IMR-90 (cell line): ENCODE data around the gene SNRPE. TPM values are rescaled to one million over a fixed set of nuclear protein-coding genes. Genes with fewer than 3 reads are reported as not detected.

ENCODE experiments used
- ATAC-seq: fragments of 200-7000 bp; cut with Tn5 transposase; 2 replicates; pipeline ENCODE4 v1.9.1; 2020; ENCODE audit warnings: low read depth, mild to moderate bottlenecking, moderate library complexity
- BruUV-seq: library from RNA; stranded (reverse); fragments of 400-500 nt; replicated peaks from 2 replicates; lab custom pipeline; 2021; lab: Mats Ljungman, UMichigan
- CTCF ChIA-PET: fragments of 300-600 bp; formaldehyde crosslinking; extraction: SDS; loops from one replicate; lab custom pipeline; 2021; ENCODE audit warnings: antibody characterized with exemption; lab: Yijun Ruan, JAX
- POLR2A ChIA-PET: fragments of 300-600 bp; sonication (Branson Sonifier 250); formaldehyde crosslinking; loops from one replicate; lab custom pipeline; 2022; ENCODE audit warnings: antibody characterized with exemption; ENCODE audit not compliant: unreplicated experiment; lab: Charles Lee
- DNase-seq: peaks from one replicate; pipeline ENCODE4 v3.0.0; 2013
- H2AFZ ChIP-seq: replicated peaks from 2 replicates; pipeline ENCODE3; 2013; ENCODE audit warnings: low read length, mild to moderate bottlenecking; ENCODE audit not compliant: poor library complexity
- H2AK5ac ChIP-seq: 2 replicates; pipeline ENCODE4 v1.6.1; 2013; ENCODE audit warnings: low read depth, low read length, inconsistent platforms
- H2AK9ac ChIP-seq: replicated peaks from 2 replicates; pipeline ENCODE3; 2013; ENCODE audit warnings: mild to moderate bottlenecking, low read depth, low read length, moderate library complexity; ENCODE audit not compliant: poor library complexity
- H2BK120ac ChIP-seq: 2 replicates; pipeline ENCODE4 v1.6.1; 2013; ENCODE audit warnings: low read depth, low read length, inconsistent platforms
- H2BK15ac ChIP-seq: 3 replicates; pipeline ENCODE4 v1.6.1; 2013; ENCODE audit warnings: low read depth, low read length, inconsistent platforms
- H2BK20ac ChIP-seq: 2 replicates; pipeline ENCODE4 v1.6.1; 2013; ENCODE audit warnings: low read depth, mild to moderate bottlenecking, inconsistent platforms, low read length, moderate library complexity
- H2BK5ac ChIP-seq: 2 replicates; pipeline ENCODE4 v1.6.1; 2013; ENCODE audit warnings: mild to moderate bottlenecking, low read depth, low read length, inconsistent platforms; ENCODE audit not compliant: poor library complexity, severe bottlenecking
- H3K14ac ChIP-seq: replicated peaks from 2 replicates; pipeline ENCODE4 v1.6.1; 2013; ENCODE audit warnings: low read depth, low read length, inconsistent platforms
- H3K18ac ChIP-seq: 2 replicates; pipeline ENCODE4 v1.6.1; 2013; ENCODE audit warnings: low read depth, low read length, control low read depth
- H3K23ac ChIP-seq: 2 replicates; pipeline ENCODE4 v1.6.1; 2013; ENCODE audit warnings: low read depth, low read length, inconsistent platforms
- H3K27ac ChIP-seq: 2 replicates; pipeline ENCODE4 v1.5.1; 2013; ENCODE audit warnings: mild to moderate bottlenecking, control low read depth, low read length; ENCODE audit not compliant: insufficient read depth
- H3K27me3 ChIP-seq: 2 replicates; pipeline ENCODE4 v1.6.1; 2013; ENCODE audit warnings: low read length; ENCODE audit not compliant: control insufficient read depth, insufficient read depth
- H3K36me3 ChIP-seq: 2 replicates; pipeline ENCODE4 v1.6.1; 2013; ENCODE audit warnings: low read length, mixed read lengths; ENCODE audit not compliant: control insufficient read depth, insufficient read depth
- H3K4ac ChIP-seq: 2 replicates; pipeline ENCODE4 v1.6.1; 2013; ENCODE audit warnings: low read depth, low read length, inconsistent platforms
- H3K4me1 ChIP-seq: 2 replicates; pipeline ENCODE4 v1.6.1; 2013; ENCODE audit warnings: low read length, mixed read lengths; ENCODE audit not compliant: control insufficient read depth, insufficient read depth
- H3K4me2 ChIP-seq: 2 replicates; pipeline ENCODE4 v1.6.1; 2013; ENCODE audit warnings: low read depth, mild to moderate bottlenecking, control low read depth, low read length, moderate library complexity
- H3K4me3 ChIP-seq: 2 replicates; pipeline ENCODE4 v1.5.1; 2013; ENCODE audit warnings: low read depth, mild to moderate bottlenecking, control low read depth, low read length, moderate library complexity; ENCODE audit not compliant: insufficient read depth
- H3K56ac ChIP-seq: 2 replicates; pipeline ENCODE4 v1.6.1; 2013; ENCODE audit warnings: low read length, inconsistent platforms; ENCODE audit not compliant: insufficient read depth; ENCODE audit errors: extremely low read depth
- H3K79me1 ChIP-seq, 2 experiments: 2 replicates each; pipeline ENCODE4 v1.6.1; 2013; ENCODE audit warnings: low read length in 2 of 2, inconsistent platforms in 1 of 2, low read depth in 1 of 2
- H3K9ac ChIP-seq: 2 replicates; pipeline ENCODE4 v1.6.1; 2013; ENCODE audit warnings: low read depth, low read length, control low read depth
- H3K9me1 ChIP-seq: 2 replicates; pipeline ENCODE4 v1.6.1; 2013; ENCODE audit warnings: low read length, inconsistent platforms; ENCODE audit not compliant: insufficient read depth
- H3K9me3 ChIP-seq: 2 replicates; pipeline ENCODE4 v1.6.1; 2013; ENCODE audit warnings: low read length; ENCODE audit not compliant: control insufficient read depth, insufficient read depth
- H4K20me1 ChIP-seq: 2 replicates; pipeline ENCODE4 v1.6.1; 2013; ENCODE audit warnings: low read length, inconsistent platforms; ENCODE audit not compliant: insufficient read depth
- H4K5ac ChIP-seq: 2 replicates; pipeline ENCODE4 v1.6.1; 2013; ENCODE audit warnings: mild to moderate bottlenecking, low read depth, low read length, control low read depth
- H4K8ac ChIP-seq, 2 experiments: 2 replicates each; pipeline ENCODE4 v1.6.1; 2013; ENCODE audit warnings: low read depth in 2 of 2, low read length in 2 of 2, control low read depth in 1 of 2, inconsistent platforms in 1 of 2
- H4K91ac ChIP-seq: 2 replicates; pipeline ENCODE4 v1.6.1; 2013; ENCODE audit warnings: low read depth, low read length, inconsistent platforms; ENCODE audit not compliant: insufficient read depth
- BHLHE40 ChIP-seq: fragments of 150-350 bp; IDR thresholded peaks from 2 replicates; pipeline ENCODE4 v1.6.1; 2016; ENCODE audit warnings: mild to moderate bottlenecking, low read depth, low read length
- CEBPB ChIP-seq: IDR thresholded peaks from 2 replicates; pipeline ENCODE4 v1.6.1; 2012; ENCODE audit warnings: low read depth, low read length, improper control_type of control experiment
- CHD1 ChIP-seq: IDR thresholded peaks from 2 replicates; pipeline ENCODE4 v1.6.1; 2012; ENCODE audit warnings: low read depth, low read length, improper control_type of control experiment
- CTCF ChIP-seq: conservative IDR thresholded peaks from 2 replicates; pipeline ENCODE4 v1.5.1; 2012; ENCODE audit warnings: mild to moderate bottlenecking, low read depth, low read length, improper control_type of control experiment
- ELK1 ChIP-seq: fragments of 150-350 bp; IDR thresholded peaks from 2 replicates; pipeline ENCODE4 v1.6.1; 2016; ENCODE audit warnings: low read depth, mild to moderate bottlenecking, low read length, moderate library complexity, borderline replicate concordance
- FOS ChIP-seq: fragments of 150-350 bp; IDR thresholded peaks from 2 replicates; pipeline ENCODE4 v1.6.1; 2016; ENCODE audit warnings: low read depth, low read length
- MAFK ChIP-seq: IDR thresholded peaks from 2 replicates; pipeline ENCODE4 v1.6.1; 2012; ENCODE audit warnings: low read depth, low read length, improper control_type of control experiment
- MAZ ChIP-seq: IDR thresholded peaks from 2 replicates; pipeline ENCODE4 v1.6.1; 2012; ENCODE audit warnings: low read depth, mild to moderate bottlenecking, low read length, improper control_type of control experiment, moderate library complexity, borderline replicate concordance
- MXI1 ChIP-seq: IDR thresholded peaks from 2 replicates; pipeline ENCODE4 v1.6.1; 2012; ENCODE audit warnings: low read depth, mild to moderate bottlenecking, low read length, moderate library complexity, borderline replicate concordance
- NFE2L2 ChIP-seq: fragments of 150-350 bp; IDR thresholded peaks from 2 replicates; pipeline ENCODE4 v1.6.1; 2016; ENCODE audit warnings: low read depth, mild to moderate bottlenecking, low read length
- POLR2A ChIP-seq: IDR thresholded peaks from 2 replicates; pipeline ENCODE4 v1.6.1; 2012; ENCODE audit warnings: mild to moderate bottlenecking, low read depth, low read length
- RAD21 ChIP-seq: IDR thresholded peaks from 2 replicates; pipeline ENCODE4 v1.6.1; 2012; ENCODE audit warnings: low read length, improper control_type of control experiment
- RFX5 ChIP-seq: IDR thresholded peaks from 2 replicates; pipeline ENCODE4 v1.8.0; 2012; ENCODE audit warnings: low read depth, mild to moderate bottlenecking, low read length, moderate library complexity
- SMC3 ChIP-seq: fragments of 150-350 bp; IDR thresholded peaks from 2 replicates; pipeline ENCODE4 v1.6.1; 2016; ENCODE audit warnings: low read depth, mild to moderate bottlenecking, antibody characterized with exemption, low read length, moderate library complexity
- WGBS, 2 experiments: methylation state at CpG; one replicate each; pipeline versions ENCODE4 v1.1.5 to v1.1.7; 2013; ENCODE audit warnings: missing lambda C conversion rate in 2 of 2; ENCODE audit not compliant: insufficient read length in 1 of 2; ENCODE audit errors: extremely low coverage in 2 of 2; 5-methylcytosine and 5-hydroxymethylcytosine counted together
- dilution Hi-C: fragments of 300-500 bp; cut with HindIII; formaldehyde crosslinking; loops from one replicate; pipeline ENCODE4 v1.14.3; 2018; ENCODE audit warnings: low sequenced_read_pairs; ENCODE audit not compliant: unreplicated experiment
- in situ Hi-C: fragments of 300-500 bp; cut with MboI; formaldehyde crosslinking; loops from 3 replicates; pipeline ENCODE4 v1.14.3; 2019; ENCODE audit warnings: low sequenced_read_pairs, inconsistent platforms, mixed read lengths
- intact Hi-C: fragments of 100-400 bp; cut with micrococcal nuclease; formaldehyde crosslinking; loops from 2 replicates; pipeline ENCODE4 v1.10.0; 2022
- polyA plus RNA-seq, 3 experiments: library from polyadenylated mRNA; depleted of rRNA; stranded (reverse); fragments of >200 nt; gene quantifications; 2 replicates each; pipeline ENCODE4 v1.2.3, GENCODE V29; 2012; ENCODE audit warnings: low replicate concordance in 1 of 3
- total RNA-seq: library from RNA; depleted of rRNA; stranded (reverse); fragments of >200 nt; gene quantifications from 2 replicates; pipeline ENCODE4 v1.2.3, GENCODE V29; 2012
- TF ChIP-seq, protein P1 (sequence below): fragments of 150-350 bp; IDR thresholded peaks from 2 replicates; pipeline ENCODE4 v1.6.1; 2017; ENCODE audit warnings: mild to moderate bottlenecking, antibody characterized with exemption, low read length, low read depth

Gene SNRPE
- total and polyA plus RNA-seq, 2 of the 4 experiments (the other 2 are of a cell fraction), result 43.6 to 219 TPM

- POLR2A ChIA-PET, result interaction anchor here (0.6 kb wide), 1 partner anchor 1680 kb away, joined by 4 read pairs; no protein-coding TSS in a partner anchor
- TF ChIP-seq MAZ, result no peak
- no peak for TF ChIP-seq POLR2A
- no peak for TF ChIP-seq SMC3
- TF ChIP-seq ELK1, result no peak
- no peak for TF ChIP-seq RFX5
- TF ChIP-seq CHD1, result no peak
- no peak for TF ChIP-seq CEBPB
- TF ChIP-seq BHLHE40, result no peak
- no peak for TF ChIP-seq MXI1
- TF ChIP-seq CTCF, result no peak
- no peak for TF ChIP-seq NFE2L2
- TF ChIP-seq MAFK, result no peak
- TF ChIP-seq FOS, result no peak
- no peak for TF ChIP-seq RAD21
- TF ChIP-seq, protein P1, sequence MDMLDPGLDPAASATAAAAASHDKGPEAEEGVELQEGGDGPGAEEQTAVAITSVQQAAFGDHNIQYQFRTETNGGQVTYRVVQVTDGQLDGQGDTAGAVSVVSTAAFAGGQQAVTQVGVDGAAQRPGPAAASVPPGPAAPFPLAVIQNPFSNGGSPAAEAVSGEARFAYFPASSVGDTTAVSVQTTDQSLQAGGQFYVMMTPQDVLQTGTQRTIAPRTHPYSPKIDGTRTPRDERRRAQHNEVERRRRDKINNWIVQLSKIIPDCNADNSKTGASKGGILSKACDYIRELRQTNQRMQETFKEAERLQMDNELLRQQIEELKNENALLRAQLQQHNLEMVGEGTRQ, result no peak
These were observed 2.4 kb upstream of the SNRPE start for GRCh38 chr1:203858975-203859374.

More at GRCh38 chr1:203858975-203859374, 2.4 kb upstream of the SNRPE start:
- Histone ChIP-seq H3K27me3 (no peaks in the 10 kb centered on the region), H3K9me3 (no peaks in the 10 kb centered on the region), H4K91ac (peak overlapping the region; percentile 61; the same call in 1 of the 2 replicates), H2AFZ (no peak overlapping the region), H3K4ac (peak overlapping the region; percentile 72), H3K18ac (no peak overlapping the region), H2BK5ac (peak overlapping the region; percentile 68), H2BK15ac (peak overlapping the region; percentile 62; the same call in 1 of the 3 replicates), H2AK5ac (peak overlapping the region; percentile 70; the same call in 1 of the 2 replicates), H3K4me1 (peaks cover 8% of the 10 kb centered on the region; the same call in 1 of the 2 replicates), H2BK120ac (peak overlapping the region; percentile 54; the same call in 1 of the 2 replicates), H4K20me1 (no peaks in the 10 kb centered on the region; the same call in 1 of the 2 replicates), H2AK9ac (no peak overlapping the region), H3K4me2 (no peak overlapping the region), H3K4me3 (no peak overlapping the region), H3K27ac (no peak overlapping the region), H3K9me1 (peaks cover 3% of the 10 kb centered on the region; the same call in 1 of the 2 replicates), H4K8ac (peak overlapping the region in 1 of 2 experiments; percentile 54; a peak in 1 of 4 replicates), H3K9ac (no peak overlapping the region), H3K79me1 (peaks cover 15 to 20% of the 10 kb centered on the region in 2 experiments; a peak in 3 of 4 replicates), H3K23ac (peak overlapping the region; percentile 32; the same call in 1 of the 2 replicates), H3K56ac (no peak overlapping the region), H4K5ac (peak overlapping the region; percentile 11; the same call in 1 of the 2 replicates), H2BK20ac (peak overlapping the region; percentile 9; the same call in 1 of the 2 replicates), H3K14ac (peak overlapping the region; percentile 80; the same call in 1 of the 2 replicates), H3K36me3 (peaks cover 6% of the 10 kb centered on the region)
- dilution Hi-C loops, result loop anchor here (25.0 kb wide), 2 partner anchors 278 to 528 kb away; no protein-coding TSS in a partner anchor
- no peak for DNase-seq
- 60% methylated on average over 2 of the region's 4 CpGs; no CpG with 5 or more reads in 1 of the 2 experiments for WGBS, 2 experiments
- CTCF ChIA-PET, result no interaction called here
- BruUV-seq, result no TSS peak
- intact Hi-C loops, result no loop called here
- in situ Hi-C loops, result no loop called here
- no peak for ATAC-seq
